K562 (cell line): Measurements from ENCODE around the gene LMLN. TPM values are rescaled to one million over a fixed set of nuclear protein-coding genes. Genes with fewer than 3 reads are reported as not detected.
A peak's percentile ranks its signal among the peaks of the same experiment; 100 is the strongest.

ENCODE experiments used
- ATAC-seq: fragments of 200-7000 bp; cut with Tn5 transposase; 3 replicates; pipeline ENCODE4 v1.9.1; 2020; ENCODE audit warnings: moderate library complexity
- BruUV-seq: library from RNA; stranded (reverse); fragments of 400-500 nt; replicated peaks from 2 replicates; lab custom pipeline; 2021; lab: Mats Ljungman, UMichigan
- CTCF ChIA-PET: fragments of 300-600 bp; formaldehyde crosslinking; extraction: SDS; loops from one replicate; lab custom pipeline; 2021; ENCODE audit warnings: low intra/inter-chr PET ratio; lab: Yijun Ruan, JAX
- POLR2A ChIA-PET: fragments of 300-600, 350-650 bp; sonication (Branson Sonifier 250); formaldehyde crosslinking; extraction: SDS; loops from one replicate; lab custom pipeline; 2021; ENCODE audit warnings: antibody characterized with exemption, inconsistent platforms; lab: Yijun Ruan, JAX
- DNase-seq, 4 experiments: peaks; one replicate each; pipeline versions ENCODE4 v3.0.0 to v3.0.0-alpha.2; 2011 to 2018; ENCODE audit warnings: low spot score in 3 of 4, mixed read lengths in 3 of 4; ENCODE audit errors: extremely low read depth in 1 of 4
- FAIRE-seq: peaks from 2 replicates; lab custom pipeline; 2011; peaks lifted over from hg19 to GRCh38; lab: Jason Lieb, UNC
- H2AFZ ChIP-seq: 2 replicates; pipeline ENCODE4 v1.6.0; 2011; ENCODE audit warnings: low read depth, low read length, control low read depth, inconsistent platforms
- H3K27ac ChIP-seq: fragments of 200-600 bp; 3 replicates; pipeline ENCODE4 v1.8.0; 2011; ENCODE audit warnings: low read depth, mild to moderate bottlenecking, control low read depth, inconsistent platforms, low read length, moderate library complexity, mixed read lengths; ENCODE audit errors: extremely low read depth
- H3K27me3 ChIP-seq, 2 experiments: fragments of 300-600 bp in 1 of 2; 2 replicates in 1 of 2; 3 replicates in 1 of 2; pipeline versions ENCODE4 v1.6.0 to v1.8.0; 2011; ENCODE audit warnings: inconsistent platforms in 2 of 2, low read length in 2 of 2, mild to moderate bottlenecking in 1 of 2, mixed read lengths in 1 of 2, moderate library complexity in 1 of 2; ENCODE audit not compliant: control insufficient read depth in 2 of 2, insufficient read depth in 2 of 2
- H3K36me3 ChIP-seq: fragments of 300-600 bp; 3 replicates; pipeline ENCODE4 v1.8.0; 2011; ENCODE audit warnings: mild to moderate bottlenecking, low read length, inconsistent platforms; ENCODE audit not compliant: control insufficient read depth, insufficient read depth
- H3K4me1 ChIP-seq, 2 experiments: fragments of 200-600 bp in 1 of 2; replicated peaks in 1 of 2; 2 replicates in 1 of 2; 3 replicates in 1 of 2; pipeline versions ENCODE4 v1.5.1 to v1.8.0; 2011; ENCODE audit warnings: inconsistent platforms in 2 of 2, low read length in 2 of 2, mild to moderate bottlenecking in 1 of 2, mixed read lengths in 1 of 2, moderate library complexity in 1 of 2; ENCODE audit not compliant: control insufficient read depth in 2 of 2, insufficient read depth in 2 of 2
- H3K4me2 ChIP-seq: 2 replicates; pipeline ENCODE4 v1.6.1; 2011; ENCODE audit warnings: low read length, control low read depth, inconsistent platforms, mixed read lengths; ENCODE audit not compliant: insufficient read depth
- H3K4me3 ChIP-seq: fragments of 200-600 bp; sonication (generic), shearing (Covaris generic); 2 replicates; pipeline ENCODE4 v1.5.1; 2016; ENCODE audit warnings: control low read depth, inconsistent platforms
- H3K79me2 ChIP-seq: fragments of 200-600 bp; 3 replicates; pipeline ENCODE4 v1.8.0; 2011; ENCODE audit warnings: low read length, inconsistent platforms; ENCODE audit not compliant: control insufficient read depth, insufficient read depth
- H3K9ac ChIP-seq, 2 experiments: 2 replicates each; pipeline versions ENCODE4 v1.6.0 to v1.6.1; 2011; ENCODE audit warnings: low read depth in 2 of 2, low read length in 2 of 2, control low read depth in 1 of 2, inconsistent platforms in 1 of 2, mild to moderate bottlenecking in 1 of 2, mixed read lengths in 1 of 2; ENCODE audit not compliant: insufficient read depth in 1 of 2
- H3K9me1 ChIP-seq: one replicate; pipeline ENCODE4 v1.6.0; 2011; ENCODE audit warnings: inconsistent platforms, mild to moderate bottlenecking, low read length, moderate library complexity; ENCODE audit not compliant: control insufficient read depth, insufficient read depth
- H3K9me3 ChIP-seq: replicated peaks from 2 replicates; pipeline ENCODE4 v1.5.1; 2011; ENCODE audit warnings: low read depth, low read length, inconsistent platforms; ENCODE audit not compliant: control insufficient read depth, insufficient read depth
- H4K20me1 ChIP-seq: replicated peaks from 2 replicates; pipeline ENCODE4 v1.6.1; 2011; ENCODE audit warnings: low read length, inconsistent platforms, mixed read lengths; ENCODE audit not compliant: control insufficient read depth, insufficient read depth
- BHLHE40 ChIP-seq: IDR thresholded peaks from 2 replicates; pipeline ENCODE4 v1.6.1; 2011; ENCODE audit warnings: low read length, improper control_type of control experiment
- CREB1 ChIP-seq, 2 experiments: sonication (generic) in 1 of 2; formaldehyde crosslinking in 1 of 2; IDR thresholded peaks; 2 replicates each; pipeline versions ENCODE4 v1.6.1 to v1.8.0; 2012 to 2022; ENCODE audit warnings: inconsistent platforms in 1 of 2, mild to moderate bottlenecking in 1 of 2, missing genetic modification reagents in 1 of 2, moderate library complexity in 1 of 2
- CSDE1 ChIP-seq, 2 experiments: fragments of 450-650 bp; IDR thresholded peaks; 2 replicates each; pipeline ENCODE4 v1.6.1; 2016; ENCODE audit warnings: mild to moderate bottlenecking in 1 of 2
- CTCFL ChIP-seq: IDR thresholded peaks from 2 replicates; pipeline ENCODE4 v1.6.1; 2011; ENCODE audit warnings: borderline replicate concordance, low read depth, mild to moderate bottlenecking, moderate library complexity, low read length; ENCODE audit not compliant: insufficient read depth, poor library complexity, severe bottlenecking
- ETV1 ChIP-seq: fragments of 450-650 bp; conservative IDR thresholded peaks from 2 replicates; pipeline ENCODE4 v1.6.1; 2016; ENCODE audit warnings: missing genetic modification characterization, control low read depth, low read depth, missing compliant biosample characterization
- MBD1 ChIP-seq: fragments of 250-450 bp; sonication (Bioruptor Pico); IDR thresholded peaks from 2 replicates; pipeline ENCODE4 v1.8.0; 2022; ENCODE audit warnings: inconsistent platforms
- NR0B1 ChIP-seq: fragments of 450-650 bp; IDR thresholded peaks from one replicate; pipeline ENCODE4 v1.6.1; 2018; ENCODE audit warnings: mild to moderate bottlenecking, moderate library complexity; ENCODE audit not compliant: partially characterized antibody
- NR1H2 ChIP-seq: sonication (generic); formaldehyde crosslinking; IDR thresholded peaks from 2 replicates; pipeline ENCODE4 v1.4.0; 2020; ENCODE audit warnings: mild to moderate bottlenecking, missing genetic modification reagents
- POLR2A ChIP-seq: fragments of 450-650 bp; conservative IDR thresholded peaks from 2 replicates; pipeline ENCODE4 v1.6.1; 2016
- POLR2AphosphoS5 ChIP-seq: IDR thresholded peaks from 2 replicates; pipeline ENCODE4 v1.6.1; 2011; ENCODE audit warnings: mild to moderate bottlenecking, low read depth, low read length, moderate library complexity; ENCODE audit not compliant: control insufficient read depth, insufficient read depth
- PURB ChIP-seq: sonication (generic); formaldehyde crosslinking; IDR thresholded peaks from 2 replicates; pipeline ENCODE4 v1.9.0; 2021; ENCODE audit warnings: low read depth, mild to moderate bottlenecking, missing genetic modification reagents
- RBM22 ChIP-seq: fragments of 200-400 bp; formaldehyde crosslinking; IDR thresholded peaks from 2 replicates; pipeline ENCODE4 v1.6.1; 2018; ENCODE audit warnings: low read length, low read depth; ENCODE audit not compliant: poor library complexity, severe bottlenecking
- SMARCA5 ChIP-seq: fragments of 450-650 bp; IDR thresholded peaks from 2 replicates; pipeline ENCODE4 v1.6.1; 2016
- TCF7 ChIP-seq: sonication (generic); IDR thresholded peaks from 2 replicates; pipeline ENCODE4 v1.6.1; 2016; ENCODE audit warnings: antibody characterized with exemption, borderline replicate concordance
- TEAD4 ChIP-seq, 2 experiments: sonication (generic) in 1 of 2; formaldehyde crosslinking in 1 of 2; IDR thresholded peaks; 2 replicates each; pipeline versions ENCODE4 v1.6.1 to v1.8.0; 2012 to 2022; ENCODE audit warnings: borderline replicate concordance in 1 of 2, inconsistent platforms in 1 of 2, low read length in 1 of 2, mild to moderate bottlenecking in 1 of 2, missing genetic modification reagents in 1 of 2
- YBX1 ChIP-seq: fragments of 450-650 bp; IDR thresholded peaks from 2 replicates; pipeline ENCODE4 v1.7.1; 2016; ENCODE audit warnings: mild to moderate bottlenecking
- ZFPM2 ChIP-seq: fragments of 250-450 bp; sonication (Bioruptor Pico); IDR thresholded peaks from 2 replicates; pipeline ENCODE4 v1.5.1; 2022; ENCODE audit warnings: mild to moderate bottlenecking
- ZNF12 ChIP-seq: sonication (generic); formaldehyde crosslinking; IDR thresholded peaks from 2 replicates; pipeline ENCODE4 v1.4.0; 2020; ENCODE audit warnings: mild to moderate bottlenecking, missing genetic modification reagents
- WGBS: fragments of 100-300 bp; shearing (Covaris generic); methylation state at CpG from one replicate; pipeline ENCODE4 v1.1.6; 2016; ENCODE audit warnings: low coverage, mixed read lengths; ENCODE audit not compliant: insufficient coverage; ENCODE audit errors: missing lambda C conversion rate; 5-methylcytosine and 5-hydroxymethylcytosine counted together
- in situ Hi-C: fragments of 300-500 bp; cut with MboI; formaldehyde crosslinking; loops from 4 replicates; pipeline ENCODE4 v1.15.0; 2018; ENCODE audit warnings: inconsistent platforms, mixed read lengths
- intact Hi-C: fragments of 100-400 bp; cut with micrococcal nuclease; formaldehyde crosslinking; loops from 2 replicates; pipeline ENCODE4 v1.14.2; 2022
- polyA plus RNA-seq, 8 experiments: library from polyadenylated mRNA; depleted of rRNA in 4 of 8; stranded (reverse) in 5 of 8; unstranded in 3 of 8; fragments of >200 nt; fragmentation: Nextera tagmentation in 2 of 8; fragmentation: Illumina TruSeq in 1 of 8; extraction: Ambion mirVana in 2 of 8; extraction: Trizol in 1 of 8; gene quantifications; 2 replicates each; pipeline versions ENCODE4 v1.2.1 to v1.2.3, GENCODE V29; 2011 to 2014; ENCODE audit warnings: inconsistent platforms in 1 of 8, missing spikeins in 1 of 8
- total RNA-seq, 7 experiments: library from RNA; depleted of rRNA in 6 of 7; stranded (reverse); fragments of >200 nt in 6 of 7; fragmentation: Illumina TruSeq in 2 of 7; extraction: Trizol in 2 of 7; gene quantifications; 2 replicates each; pipeline versions ENCODE4 v1.2.1 to v1.2.3, GENCODE V29; 2011 to 2021; ENCODE audit warnings: low replicate concordance in 1 of 7

LMLN gene
- total and polyA plus RNA-seq, 9 of the 15 experiments (the other 6 are each of a cell fraction or from before 2014, with no cell fraction given) = 2.2 to 15.9 (median 6.9) TPM

- peaks cover 23 to 38% of the 10 kb centered on the region in 2 experiments for H3K4me1 ChIP-seq
- H3K27me3 ChIP-seq = no peaks in the 10 kb centered on the region
- CTCF ChIA-PET = no interaction called here
- no peak overlapping the region for H2AFZ ChIP-seq
- in situ Hi-C loops = no loop called here
- POLR2A ChIA-PET = interaction anchor here (1.7 to 1.8 kb wide), 3 partner anchors 10 to 41 kb away, joined by 4 to 10 read pairs (median 7); no protein-coding TSS in a partner anchor
- WGBS = 50% methylated on average over 6 of the region's 6 CpGs
- no peaks in the 10 kb centered on the region for H3K9me1 ChIP-seq
- DNase-seq (peak in 1 of 4 experiments; percentile 25), ATAC-seq (no peak), FAIRE-seq (no peak)
- H3K9me3 ChIP-seq = no peaks in the 10 kb centered on the region
- H3K36me3 ChIP-seq = peaks cover 67% of the 10 kb centered on the region
- intact Hi-C loops = loop anchor here (10.0 kb wide), 1 partner anchor 219 kb away; the partner anchor contains the start of gene RUBCN
- peak overlapping the region; percentile 59 for H3K27ac ChIP-seq
- H3K4me3 ChIP-seq = peak overlapping the region; percentile 86; the same call in 1 of the 2 replicates
- peak overlapping the region; percentile 37 to 77; a peak in 2 of 4 replicates for H3K9ac ChIP-seq
- H3K79me2 ChIP-seq = peaks cover 60% of the 10 kb centered on the region
- peak overlapping the region; percentile 98 for H3K4me2 ChIP-seq
- H4K20me1 ChIP-seq = peaks cover 17% of the 10 kb centered on the region; the same call in 1 of the 2 replicates
- BruUV-seq = no TSS peak
- TF ChIP-seq CREB1 (IDR thresholded peaks at IDR 0.05) = no peak
- TF ChIP-seq CREB1 (CRISPR knock-in tag; IDR thresholded peaks at IDR 0.05) = no peak
- TF ChIP-seq ZFPM2 (CRISPR knock-in tag) = no peak
- TF ChIP-seq TEAD4 (IDR thresholded peaks at IDR 0.05; ENCODE audit: low read length) = no peak
- no peak for TF ChIP-seq TEAD4 (CRISPR knock-in tag; IDR thresholded peaks at IDR 0.05; ENCODE audit: borderline replicate concordance)
- no peak for TF ChIP-seq CTCFL
- no peak for TF ChIP-seq RBM22
- no peak for TF ChIP-seq NR0B1
- TF ChIP-seq TCF7 = no peak
- TF ChIP-seq POLR2AphosphoS5 = peak; percentile 20; the same call in 1 of the 2 replicates
- no peak for TF ChIP-seq CSDE1 (IDR thresholded peaks at IDR 0.05)
- no peak for TF ChIP-seq PURB
- peak; percentile 34; the same call in 1 of the 2 replicates for TF ChIP-seq POLR2A
- TF ChIP-seq YBX1 = no peak
- peak; percentile 54; the same call in 1 of the 2 replicates for TF ChIP-seq ETV1
- TF ChIP-seq MBD1 = no peak
- TF ChIP-seq SMARCA5 = no peak
- TF ChIP-seq NR1H2 = no peak
- TF ChIP-seq BHLHE40 = no peak
- no peak for TF ChIP-seq ZNF12
These were observed 6.7 kb upstream of the LMLN start for GRCh38 chr3:197953325-197953724.
